GM12872 (cell line): ENCODE data around the gene GABRG3.

Experiments used
- TF ChIP-seq, protein P1 (sequence below): IDR thresholded peaks from 3 replicates; pipeline ENCODE4 v1.5.1; 2011; ENCODE audit warnings: low read depth, mild to moderate bottlenecking, low read length, moderate library complexity; ENCODE audit not compliant: insufficient read depth

Gene GABRG3

GRCh38 chr15:27461181-27461580, 490.2 kb downstream of the GABRG3 start:
- TF ChIP-seq, protein P1, sequence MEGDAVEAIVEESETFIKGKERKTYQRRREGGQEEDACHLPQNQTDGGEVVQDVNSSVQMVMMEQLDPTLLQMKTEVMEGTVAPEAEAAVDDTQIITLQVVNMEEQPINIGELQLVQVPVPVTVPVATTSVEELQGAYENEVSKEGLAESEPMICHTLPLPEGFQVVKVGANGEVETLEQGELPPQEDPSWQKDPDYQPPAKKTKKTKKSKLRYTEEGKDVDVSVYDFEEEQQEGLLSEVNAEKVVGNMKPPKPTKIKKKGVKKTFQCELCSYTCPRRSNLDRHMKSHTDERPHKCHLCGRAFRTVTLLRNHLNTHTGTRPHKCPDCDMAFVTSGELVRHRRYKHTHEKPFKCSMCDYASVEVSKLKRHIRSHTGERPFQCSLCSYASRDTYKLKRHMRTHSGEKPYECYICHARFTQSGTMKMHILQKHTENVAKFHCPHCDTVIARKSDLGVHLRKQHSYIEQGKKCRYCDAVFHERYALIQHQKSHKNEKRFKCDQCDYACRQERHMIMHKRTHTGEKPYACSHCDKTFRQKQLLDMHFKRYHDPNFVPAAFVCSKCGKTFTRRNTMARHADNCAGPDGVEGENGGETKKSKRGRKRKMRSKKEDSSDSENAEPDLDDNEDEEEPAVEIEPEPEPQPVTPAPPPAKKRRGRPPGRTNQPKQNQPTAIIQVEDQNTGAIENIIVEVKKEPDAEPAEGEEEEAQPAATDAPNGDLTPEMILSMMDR: no peak

- TF ChIP-seq, protein P1: no peak
Measured at GRCh38 chr15:27463525-27464088, 492.6 kb downstream of the GABRG3 start.

DNA sequence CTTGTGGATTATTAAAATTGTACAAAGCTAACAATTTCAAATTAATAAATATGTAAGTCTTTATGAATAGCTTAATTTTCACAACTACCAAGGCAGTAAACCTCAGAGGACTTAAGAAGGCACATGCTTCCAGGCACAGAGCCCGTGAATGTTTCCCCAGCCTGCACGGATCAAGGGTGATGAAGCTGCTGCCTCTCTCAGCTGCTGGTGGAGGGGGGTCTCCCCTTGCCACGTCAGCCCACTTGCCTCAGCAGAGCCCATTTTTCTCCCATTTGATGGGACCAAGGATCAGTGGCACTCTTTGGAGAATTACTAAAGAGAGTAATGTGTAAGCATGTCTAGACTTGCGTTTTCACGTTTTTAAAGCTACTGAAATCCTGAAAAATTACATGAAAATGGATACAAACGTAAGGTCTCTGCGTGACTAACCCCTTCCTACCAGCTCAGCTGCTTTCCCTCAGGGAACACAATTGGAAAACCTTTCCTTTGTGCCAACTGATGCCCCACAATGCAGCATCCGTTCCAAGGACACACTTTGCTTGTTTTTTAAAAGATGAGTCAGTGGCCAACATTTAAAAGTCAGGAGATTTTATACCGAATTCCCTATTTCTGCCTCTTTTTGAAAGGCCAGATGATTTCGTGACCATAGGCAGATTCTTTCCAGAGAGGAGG, 494.1 kb downstream of the GABRG3 start:
- TF ChIP-seq, protein P1: no peak

GRCh38 chr15:27466758-27467157, 495.8 kb downstream of the GABRG3 start:
- TF ChIP-seq, protein P1: no peak

GRCh38 chr15:27468151-27468591, 497.2 kb downstream of the GABRG3 start:
- TF ChIP-seq, protein P1: no peak

DNA sequence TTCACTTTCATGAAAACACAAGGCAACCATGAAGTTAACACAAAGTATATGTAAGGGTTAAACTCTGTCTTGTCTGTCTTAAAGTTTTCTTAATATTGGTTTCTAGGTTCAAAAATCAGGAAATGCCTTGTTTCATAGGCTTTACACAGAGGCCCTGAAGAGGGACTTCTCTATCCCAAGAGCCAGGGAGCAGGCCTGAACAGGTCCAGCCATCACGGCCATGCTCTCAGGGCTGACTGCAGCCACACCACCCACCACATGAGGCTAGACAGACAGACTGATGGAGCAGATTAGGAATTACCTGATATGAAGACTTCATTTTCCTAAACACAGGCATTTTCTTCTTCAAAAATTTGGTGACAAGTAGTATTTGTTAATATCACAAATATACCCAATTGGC, 502.9 kb downstream of the GABRG3 start:
- TF ChIP-seq, protein P1: no peak

- TF ChIP-seq, protein P1: no peak
Measured at GRCh38 chr15:27475395-27475794, 504.4 kb downstream of the GABRG3 start.
